Duodenal mucosa (tissue), 2 donors: ENCODE measurements around the gene RFX5.

ENCODE experiments used
- H3K27ac ChIP-seq: one replicate; pipeline ENCODE4 v1.7.0; 2013; ENCODE audit warnings: low read depth, low read length
- H3K27me3 ChIP-seq, 2 donors: one replicate each; pipeline ENCODE4 v1.7.0; 2013; ENCODE audit warnings: low read length in 2 of 2, control low read depth in 1 of 2; ENCODE audit not compliant: insufficient read depth in 2 of 2, control insufficient read depth in 1 of 2
- H3K36me3 ChIP-seq, 2 donors: one replicate each; pipeline ENCODE4 v1.7.0; 2013; ENCODE audit warnings: low read length in 2 of 2, control low read depth in 1 of 2; ENCODE audit not compliant: insufficient read depth in 2 of 2, control insufficient read depth in 1 of 2
- H3K4me1 ChIP-seq, 2 donors: one replicate each; pipeline ENCODE4 v1.7.0; 2013; ENCODE audit warnings: low read length in 2 of 2, control low read depth in 1 of 2; ENCODE audit not compliant: insufficient read depth in 2 of 2, control insufficient read depth in 1 of 2
- H3K4me3 ChIP-seq, 2 donors: one replicate each; pipeline ENCODE4 v1.7.0; 2013; ENCODE audit warnings: low read length in 2 of 2, low read depth in 1 of 2
- H3K9ac ChIP-seq, 2 donors: one replicate each; pipeline ENCODE4 v1.7.0; 2013; ENCODE audit warnings: low read length in 2 of 2, low read depth in 1 of 2
- H3K9me3 ChIP-seq, 2 donors: one replicate each; pipeline ENCODE4 v1.7.0; 2013; ENCODE audit warnings: low read length in 2 of 2, control low read depth in 1 of 2; ENCODE audit not compliant: control insufficient read depth in 1 of 2

Gene RFX5

DNA sequence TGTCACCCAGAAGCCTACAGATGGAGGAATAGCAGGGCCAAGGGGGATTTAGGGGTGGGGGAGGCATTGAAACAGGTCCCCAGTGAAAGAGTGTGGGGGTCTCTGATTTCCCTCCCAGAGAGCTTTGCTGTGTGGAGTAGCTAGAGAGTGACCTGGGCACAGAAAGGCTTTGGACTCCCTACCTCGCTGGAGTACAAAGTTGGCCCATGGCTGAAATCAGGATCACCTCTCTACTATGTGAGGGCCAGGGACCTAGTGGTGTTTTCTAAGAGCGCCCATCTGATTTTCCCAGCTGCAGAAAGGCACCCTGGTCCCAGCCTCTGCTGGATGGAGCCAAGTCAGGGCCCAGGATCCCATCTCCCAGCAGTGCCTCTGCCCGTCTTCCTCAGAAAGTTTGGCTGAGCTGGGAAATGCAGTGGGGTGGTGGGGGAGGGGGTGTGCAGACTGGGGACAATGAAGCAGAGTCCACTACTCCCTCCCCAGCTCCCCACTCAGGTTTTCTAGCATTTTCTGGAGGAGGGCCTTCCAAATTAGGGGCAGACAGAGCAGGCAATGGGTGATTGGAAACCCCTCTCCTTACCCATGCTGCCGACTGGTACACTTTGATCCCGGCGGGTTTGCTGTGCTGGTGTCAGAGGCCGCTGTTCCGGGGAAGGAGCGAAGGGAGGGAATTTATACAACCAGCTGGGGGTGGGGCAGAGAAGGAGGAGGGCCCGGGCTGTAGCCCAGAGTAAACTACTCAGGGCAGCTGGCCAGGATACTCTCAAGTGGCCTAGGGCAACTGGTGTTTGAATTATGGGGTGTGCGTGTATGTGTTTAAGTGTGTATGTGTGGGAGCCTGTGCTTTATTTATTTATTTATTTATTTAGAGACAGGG is 25.2 kb upstream of the RFX5 start, which contains the start of gene SELENBP1:
TSS of gene SELENBP1 (minus strand) at position 648 of the 877 bp plus-strand sequence. CDS start at position 584, 64 bp downstream.
- H3K27ac ChIP-seq = peak within 1 kb of the TSS; percentile 79
- H3K9ac ChIP-seq = peak within 1 kb of the TSS; percentile 68 to 70
- H3K4me1 ChIP-seq = peaks cover 39 to 53% of the 10 kb centered on the region in 2 donors
- no peaks in the 10 kb centered on the region for H3K9me3 ChIP-seq
- no peaks in the 10 kb centered on the region for H3K27me3 ChIP-seq
- peaks cover 8 to 19% of the 10 kb centered on the region in 2 donors for H3K36me3 ChIP-seq
- H3K4me3 ChIP-seq = peak within 1 kb of the TSS; percentile 76 to 82

GRCh38 chr1:151371370-151372057 is 24.5 kb upstream of the RFX5 start:
- no peaks in the 10 kb centered on the region for H3K27me3 ChIP-seq
- peak overlapping the region; percentile 68 to 70 for H3K9ac ChIP-seq
- peaks cover 13 to 24% of the 10 kb centered on the region in 2 donors for H3K36me3 ChIP-seq
- no peaks in the 10 kb centered on the region for H3K9me3 ChIP-seq
- H3K27ac ChIP-seq = peak overlapping the region; percentile 0
- H3K4me3 ChIP-seq = peak overlapping the region; percentile 76 to 82
- peaks cover 39 to 53% of the 10 kb centered on the region in 2 donors for H3K4me1 ChIP-seq

DNA sequence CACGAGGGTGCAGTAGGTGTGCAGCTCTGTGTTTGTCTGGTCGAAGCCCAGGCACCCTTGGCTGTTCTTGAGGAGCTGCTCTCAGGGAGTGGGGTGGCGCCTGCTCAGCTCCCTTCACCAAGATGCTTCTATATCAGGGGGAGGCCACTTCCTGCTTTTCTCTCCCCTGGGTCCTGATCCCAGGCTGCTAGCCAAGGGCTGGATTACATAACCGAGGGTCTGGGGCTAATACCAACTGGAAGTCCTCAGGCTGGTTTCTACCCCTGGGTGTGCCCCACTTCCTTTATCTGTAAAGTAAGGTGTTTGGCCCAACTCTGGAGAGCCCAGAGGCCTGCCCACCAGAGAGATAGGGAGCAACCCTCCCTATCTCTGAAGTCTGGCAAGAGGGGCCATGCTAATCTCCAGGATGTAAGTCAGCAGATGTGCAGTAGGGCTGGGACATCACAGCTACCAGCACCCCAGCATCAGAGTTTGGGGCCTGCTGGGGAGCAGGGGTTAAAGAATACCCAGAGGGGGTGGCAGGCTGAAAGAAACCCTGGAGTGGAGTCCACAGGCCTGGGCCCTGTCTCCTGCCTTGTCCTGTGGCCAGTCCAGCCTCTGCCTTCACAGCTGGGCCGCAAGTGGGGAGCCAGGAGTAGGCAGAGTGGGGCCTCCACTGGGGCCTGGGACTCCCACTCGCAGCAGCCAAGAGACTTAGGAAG is 23.3 kb upstream of the RFX5 start:
- Histone ChIP-seq H3K27ac (no peak overlapping the region), H3K9me3 (no peaks in the 10 kb centered on the region), H3K4me3 (peak overlapping the region; percentile 0 to 82), H3K36me3 (peaks cover 23 to 35% of the 10 kb centered on the region in 2 donors), H3K4me1 (peaks cover 39 to 53% of the 10 kb centered on the region in 2 donors), H3K27me3 (no peaks in the 10 kb centered on the region), H3K9ac (peak overlapping the region; percentile 54 to 68)

- Histone ChIP-seq H3K9ac (no peak overlapping the region), H3K4me3 (peak overlapping the region in 1 of 2 donors; percentile 82), H3K9me3 (no peaks in the 10 kb centered on the region), H3K4me1 (peaks cover 39 to 53% of the 10 kb centered on the region in 2 donors), H3K27ac (no peak overlapping the region), H3K27me3 (no peaks in the 10 kb centered on the region), H3K36me3 (peaks cover 25 to 43% of the 10 kb centered on the region in 2 donors)
Measured at GRCh38 chr1:151369621-151370048, 22.6 kb upstream of the RFX5 start.

- Histone ChIP-seq H3K4me3 (no peak overlapping the region), H3K9ac (no peak overlapping the region), H3K27me3 (no peaks in the 10 kb centered on the region), H3K4me1 (peaks cover 38 to 53% of the 10 kb centered on the region in 2 donors), H3K27ac (no peak overlapping the region), H3K9me3 (no peaks in the 10 kb centered on the region), H3K36me3 (peaks cover 28 to 47% of the 10 kb centered on the region in 2 donors)
Measured at GRCh38 chr1:151369302-151369610, 22.2 kb upstream of the RFX5 start.

DNA sequence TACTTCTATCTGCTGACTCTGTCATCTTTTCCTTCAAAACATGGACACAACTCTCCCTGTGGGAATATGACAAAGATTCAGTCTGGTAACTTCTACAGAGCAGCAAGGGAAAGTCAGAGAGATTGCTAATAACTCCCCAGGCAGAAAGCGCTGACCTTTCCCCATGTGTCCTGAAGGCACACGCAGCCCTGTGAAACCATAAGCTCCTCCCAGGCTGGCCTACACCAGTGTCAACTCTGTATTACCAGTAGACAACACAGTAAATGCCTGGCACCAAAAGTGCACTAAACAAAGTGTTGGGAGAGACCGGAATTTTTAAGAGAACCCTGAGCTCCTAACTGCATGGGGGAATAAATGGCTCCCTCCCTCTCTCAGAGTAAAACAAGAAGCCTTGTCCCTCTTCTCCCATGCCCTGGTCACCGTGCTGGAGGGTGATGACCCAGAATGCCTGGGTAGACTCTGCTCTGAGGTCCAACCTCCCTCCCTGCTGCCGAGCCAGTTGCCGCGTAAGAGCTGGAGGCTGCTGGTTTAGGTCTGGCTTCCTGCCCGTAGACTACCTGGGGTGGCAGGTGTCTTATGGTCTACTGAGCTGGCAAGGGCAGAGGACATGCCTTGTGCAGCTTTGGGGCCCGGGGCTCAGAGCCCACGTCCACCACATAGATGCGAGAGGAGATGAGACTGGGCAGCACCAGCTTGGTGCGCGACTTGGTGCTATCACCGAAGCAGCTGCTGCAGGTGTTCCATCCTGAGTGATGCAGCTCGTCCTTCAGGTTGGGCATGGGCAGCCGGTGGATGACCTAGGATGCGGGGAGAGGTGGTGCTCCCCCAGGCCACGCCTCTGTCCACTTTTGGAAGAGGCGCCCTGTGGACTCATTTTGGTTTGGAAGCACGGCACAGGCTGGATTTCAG is 21.6 kb upstream of the RFX5 start:
- H3K27ac ChIP-seq = no peak overlapping the region
- no peak overlapping the region for H3K9ac ChIP-seq
- no peaks in the 10 kb centered on the region for H3K9me3 ChIP-seq
- peaks cover 34 to 53% of the 10 kb centered on the region in 2 donors for H3K36me3 ChIP-seq
- H3K4me1 ChIP-seq = peaks cover 32 to 49% of the 10 kb centered on the region in 2 donors
- no peak overlapping the region for H3K4me3 ChIP-seq
- no peaks in the 10 kb centered on the region for H3K27me3 ChIP-seq

DNA sequence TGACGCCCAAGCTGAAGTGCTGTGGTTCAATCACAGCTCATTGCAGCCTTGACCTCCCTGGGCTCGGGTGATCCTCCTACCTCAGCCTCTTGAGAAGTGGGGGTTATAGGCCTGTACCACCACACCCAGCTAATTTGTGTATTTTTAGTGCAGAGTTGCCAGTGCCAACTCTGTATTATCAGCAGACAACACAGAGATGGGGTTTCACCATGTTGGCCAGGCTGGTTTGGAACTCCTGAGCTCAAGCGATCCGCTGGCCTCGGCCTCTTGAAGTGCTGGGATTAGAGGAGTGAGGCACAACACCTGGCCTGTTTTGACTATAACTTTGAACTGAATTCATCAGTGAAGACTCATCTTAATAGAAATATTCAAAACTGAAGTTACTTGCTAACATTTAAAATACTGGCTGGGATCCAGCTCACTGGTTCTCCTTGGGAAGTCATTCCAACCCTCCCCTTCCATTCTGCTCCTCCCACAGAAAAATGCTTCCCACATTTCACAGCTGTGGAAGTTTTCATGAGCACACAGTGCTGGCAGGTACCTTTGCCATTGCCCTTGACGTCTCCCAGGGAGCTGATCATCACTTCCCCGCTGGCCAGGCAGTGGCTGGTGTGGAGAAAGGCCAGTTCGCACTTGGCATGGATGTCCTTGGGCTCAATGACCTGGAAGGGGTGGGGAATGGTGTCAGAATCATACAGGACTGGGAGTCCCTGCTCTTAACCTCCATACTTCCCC is 20.8 kb upstream of the RFX5 start:
- Histone ChIP-seq H3K9me3 (peaks cover 0 to 1% of the 10 kb centered on the region in 2 donors), H3K9ac (no peak overlapping the region), H3K4me3 (no peak overlapping the region), H3K36me3 (peaks cover 34 to 53% of the 10 kb centered on the region in 2 donors), H3K27me3 (no peaks in the 10 kb centered on the region), H3K4me1 (peaks cover 25 to 41% of the 10 kb centered on the region in 2 donors), H3K27ac (no peak overlapping the region)

DNA sequence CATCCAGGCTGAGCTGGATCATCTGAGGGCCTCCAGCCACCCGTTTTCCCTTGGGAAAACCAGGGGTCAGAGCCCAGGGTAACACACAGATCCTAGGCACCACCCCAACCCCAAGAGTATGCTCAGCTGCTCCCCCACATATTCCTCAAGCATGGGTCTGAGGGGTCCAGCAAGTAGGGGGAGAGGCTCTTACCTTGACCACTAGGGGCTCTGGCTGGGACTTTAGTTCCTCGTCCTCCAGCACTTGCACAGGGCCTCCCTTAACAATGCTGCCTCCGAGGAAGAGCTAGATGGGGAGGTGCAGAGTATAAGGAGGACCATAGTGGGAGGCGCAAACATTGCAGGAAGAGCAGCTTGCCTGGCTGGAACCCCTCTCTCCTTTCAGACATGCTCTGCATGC is 17.9 kb upstream of the RFX5 start:
- H3K36me3 ChIP-seq = peaks cover 34 to 58% of the 10 kb centered on the region in 2 donors

More for the DNA sequence above, 17.9 kb upstream of the RFX5 start:
- Histone ChIP-seq H3K4me3 (no peak overlapping the region), H3K9ac (no peak overlapping the region), H3K9me3 (peaks cover 8 to 10% of the 10 kb centered on the region in 2 donors), H3K27me3 (no peaks in the 10 kb centered on the region), H3K4me1 (peaks cover 17 to 20% of the 10 kb centered on the region in 2 donors), H3K27ac (no peak overlapping the region)
